Gastrocnemius medialis (tissue), 4 donors: Measurements from ENCODE around the gene SLC16A8.

Experiments used
- POLR2A ChIP-seq, 2 donors: fragments of 450-650 bp; IDR thresholded peaks; one replicate each; pipeline ENCODE4 v1.6.1; 2017; ENCODE audit warnings: antibody characterized with exemption in 2 of 2, mild to moderate bottlenecking in 2 of 2, moderate library complexity in 2 of 2
- TF ChIP-seq, protein P1 (sequence below), 5 experiments: fragments of 450-650 bp in 3 of 5; fragments of 200-600 bp in 2 of 5; sonication (generic) in 2 of 5; IDR thresholded peaks in 4 of 5; conservative IDR thresholded peaks in 1 of 5; 1 replicate in 4 of 5; 2 replicates in 1 of 5; pipeline ENCODE4 v1.5.1; 2016 to 2019; ENCODE audit warnings: antibody characterized with exemption in 5 of 5, mild to moderate bottlenecking in 3 of 5, moderate library complexity in 3 of 5

DNA sequence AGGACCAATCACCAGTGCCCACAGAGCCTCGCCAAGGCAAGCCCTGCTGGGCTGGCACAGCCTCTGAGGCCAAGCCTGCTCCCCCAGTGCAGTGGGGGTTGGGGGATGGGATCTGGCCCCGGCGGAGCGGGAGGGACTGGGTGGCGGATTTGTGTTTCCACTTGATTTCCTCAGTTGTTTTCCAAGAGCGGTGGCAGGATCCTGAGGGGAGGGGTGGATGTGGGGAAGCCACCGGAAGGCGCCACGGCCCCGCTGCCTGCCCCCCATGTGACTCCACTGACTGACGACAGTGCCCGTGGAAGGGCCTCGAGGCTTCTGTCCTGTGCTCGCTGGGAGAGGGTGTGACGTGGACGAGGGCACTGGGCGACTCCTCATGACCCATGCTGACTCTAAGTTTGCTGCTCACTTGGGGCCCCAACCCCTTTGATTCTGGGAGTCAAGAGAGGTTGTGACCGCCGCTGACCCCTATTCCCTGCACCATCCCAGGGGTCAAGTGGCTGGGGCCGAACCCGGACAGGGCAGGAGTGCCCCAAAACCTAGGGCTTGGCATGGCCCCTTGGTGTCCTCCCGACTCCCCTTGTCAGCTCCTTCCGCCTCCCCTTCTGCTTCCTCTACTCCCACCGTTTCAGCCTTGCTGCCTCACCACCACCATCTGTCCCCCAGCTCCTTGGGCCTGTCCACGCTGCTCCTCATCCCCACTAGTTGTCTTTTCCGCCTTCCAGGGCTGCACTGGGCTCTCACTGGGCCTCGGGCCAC lies 50.3 kb downstream of the SLC16A8 start:
- TF ChIP-seq, protein P1, sequence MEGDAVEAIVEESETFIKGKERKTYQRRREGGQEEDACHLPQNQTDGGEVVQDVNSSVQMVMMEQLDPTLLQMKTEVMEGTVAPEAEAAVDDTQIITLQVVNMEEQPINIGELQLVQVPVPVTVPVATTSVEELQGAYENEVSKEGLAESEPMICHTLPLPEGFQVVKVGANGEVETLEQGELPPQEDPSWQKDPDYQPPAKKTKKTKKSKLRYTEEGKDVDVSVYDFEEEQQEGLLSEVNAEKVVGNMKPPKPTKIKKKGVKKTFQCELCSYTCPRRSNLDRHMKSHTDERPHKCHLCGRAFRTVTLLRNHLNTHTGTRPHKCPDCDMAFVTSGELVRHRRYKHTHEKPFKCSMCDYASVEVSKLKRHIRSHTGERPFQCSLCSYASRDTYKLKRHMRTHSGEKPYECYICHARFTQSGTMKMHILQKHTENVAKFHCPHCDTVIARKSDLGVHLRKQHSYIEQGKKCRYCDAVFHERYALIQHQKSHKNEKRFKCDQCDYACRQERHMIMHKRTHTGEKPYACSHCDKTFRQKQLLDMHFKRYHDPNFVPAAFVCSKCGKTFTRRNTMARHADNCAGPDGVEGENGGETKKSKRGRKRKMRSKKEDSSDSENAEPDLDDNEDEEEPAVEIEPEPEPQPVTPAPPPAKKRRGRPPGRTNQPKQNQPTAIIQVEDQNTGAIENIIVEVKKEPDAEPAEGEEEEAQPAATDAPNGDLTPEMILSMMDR (IDR thresholded peaks at IDR 0.05 in 4 of 5, conservative IDR thresholded peaks at IDR 0.05 in 1 of 5), result no peak
- TF ChIP-seq POLR2A (IDR thresholded peaks at IDR 0.05), result no peak
